ENCODE results near the gene ZNF76.

ZNF76 gene

DNA sequence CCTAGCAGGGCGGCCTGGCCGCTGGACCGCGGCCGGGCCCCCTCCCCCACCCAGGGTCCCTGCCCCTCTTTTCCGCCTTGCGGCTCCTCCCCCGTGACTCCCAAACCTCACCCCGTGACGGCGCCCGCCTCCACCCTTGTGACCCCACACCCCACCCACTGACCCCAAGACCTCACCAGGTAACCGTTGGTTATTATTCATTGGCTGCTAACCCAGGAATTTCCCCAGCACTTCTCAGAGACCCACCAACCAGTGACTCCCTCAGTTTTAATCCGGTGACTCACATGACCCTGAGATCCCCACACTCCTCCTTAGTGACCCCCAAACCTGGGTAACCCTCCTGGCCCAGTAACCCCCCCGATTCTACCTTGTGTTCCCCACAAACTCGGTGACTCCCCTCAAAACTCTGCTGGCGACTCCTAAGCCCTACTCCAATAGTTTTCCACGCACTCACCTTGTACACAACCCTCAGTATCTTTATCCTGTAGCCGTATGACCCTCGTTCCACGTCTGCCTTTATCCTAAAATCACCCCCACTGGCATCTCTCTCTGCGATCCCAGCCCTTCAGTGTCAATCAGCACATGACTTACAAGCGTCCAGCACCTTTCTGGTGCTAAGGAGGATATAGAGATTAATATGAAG is 534 bp downstream of the ZNF76 start:
- peak overlapping the region; percentile 88 for H3K27ac ChIP-seq
- no peak for TF ChIP-seq CTCF (conservative IDR thresholded peaks at IDR 0.05)

- peak overlapping the region; percentile 88 for H3K27ac ChIP-seq
- no peak for TF ChIP-seq CTCF (conservative IDR thresholded peaks at IDR 0.05)
Observed at GRCh38 chr6:35260591-35261570, 1.3 kb downstream of the ZNF76 start.

- no peak for TF ChIP-seq CTCF (conservative IDR thresholded peaks at IDR 0.05)
Observed at GRCh38 chr6:35262596-35262995, 3.1 kb downstream of the ZNF76 start.

DNA sequence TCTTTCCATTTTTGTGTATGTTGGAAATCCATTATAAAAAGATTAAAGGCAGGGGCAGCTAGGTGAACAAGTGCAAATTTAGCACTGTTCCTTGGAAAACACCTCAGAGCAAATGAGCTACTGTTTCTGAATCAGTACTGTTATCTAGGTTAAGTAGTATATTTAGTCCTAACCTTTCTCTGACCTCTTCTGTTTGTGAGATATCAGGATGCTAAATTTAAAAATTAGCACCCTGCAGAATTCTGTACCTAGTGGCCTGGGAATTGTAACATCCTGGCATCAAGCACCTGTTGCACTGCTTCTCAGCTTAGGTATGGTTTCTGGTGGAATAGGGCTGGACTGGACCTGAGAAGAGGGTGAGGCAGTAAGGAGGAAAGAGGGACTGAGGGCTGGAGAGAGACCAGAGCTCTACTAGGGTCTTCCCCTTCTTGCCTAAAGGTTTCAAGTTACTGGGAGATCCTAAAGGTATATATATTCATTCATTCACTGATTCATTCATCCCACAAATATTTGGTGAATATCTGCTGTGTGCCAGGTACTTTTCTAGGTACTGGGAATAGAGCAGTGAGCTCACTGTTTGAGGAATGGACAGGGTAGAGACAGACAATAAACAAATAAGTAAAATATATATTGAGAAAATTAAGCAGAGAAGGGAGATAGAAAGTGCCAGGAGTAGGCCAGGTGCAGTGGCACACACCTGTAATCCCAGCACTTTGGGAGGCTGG is 5.2 kb downstream of the ZNF76 start:
- no peak for TF ChIP-seq CTCF (conservative IDR thresholded peaks at IDR 0.05)
- no peak overlapping the region for H3K27ac ChIP-seq

More at GRCh38 chr6:35262596-35262995, 3.1 kb downstream of the ZNF76 start:
- H3K27ac ChIP-seq = no peak overlapping the region

DNA sequence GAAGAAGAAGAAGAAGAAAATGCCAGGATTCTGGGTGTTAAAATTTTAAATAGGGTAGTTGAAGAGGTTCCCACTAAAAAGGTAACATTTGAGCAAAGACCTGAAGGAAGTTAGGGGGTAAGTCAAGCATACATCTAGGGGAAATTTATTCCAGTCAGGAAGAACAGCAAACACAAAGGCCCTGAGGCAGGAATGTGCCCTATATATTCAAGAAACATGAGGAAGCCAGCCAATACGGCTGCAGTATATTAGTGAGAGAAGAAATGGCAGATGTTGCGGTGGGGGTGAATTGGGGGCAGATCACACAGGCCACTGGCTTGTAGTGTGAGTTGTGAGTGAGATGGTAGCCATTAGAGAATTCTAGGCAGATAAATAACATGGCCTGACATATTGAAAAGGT is 6.0 kb downstream of the ZNF76 start:
- H3K27ac ChIP-seq = no peak overlapping the region
- TF ChIP-seq CTCF (conservative IDR thresholded peaks at IDR 0.05) = no peak

GRCh38 chr6:35267446-35267845 is 7.9 kb downstream of the ZNF76 start:
- TF ChIP-seq CTCF (conservative IDR thresholded peaks at IDR 0.05) = no peak
- no peak overlapping the region for H3K27ac ChIP-seq

DNA sequence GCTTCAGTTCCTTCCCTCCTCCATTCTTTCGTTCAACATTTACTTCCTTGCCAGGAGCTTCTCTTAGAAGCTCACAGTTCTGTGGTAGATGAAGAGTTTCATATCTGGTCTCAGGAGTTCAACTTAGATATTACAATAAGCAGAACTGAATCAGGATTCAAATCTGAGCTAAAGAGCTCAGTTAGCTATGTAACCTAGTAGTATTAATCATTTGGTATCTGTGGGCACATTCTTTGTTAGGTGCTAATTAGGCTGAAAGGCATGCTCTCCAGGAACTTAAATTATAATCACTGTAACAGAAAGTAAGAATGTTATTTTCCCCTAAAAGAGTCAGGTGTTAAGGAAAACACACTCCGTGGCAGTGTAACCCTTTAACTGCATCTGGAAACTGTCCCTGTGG is 8.4 kb downstream of the ZNF76 start:
- no peak overlapping the region for H3K27ac ChIP-seq
- TF ChIP-seq CTCF (conservative IDR thresholded peaks at IDR 0.05) = no peak
